ENCODE measurements around the gene GIGYF2.

GIGYF2 gene

DNA sequence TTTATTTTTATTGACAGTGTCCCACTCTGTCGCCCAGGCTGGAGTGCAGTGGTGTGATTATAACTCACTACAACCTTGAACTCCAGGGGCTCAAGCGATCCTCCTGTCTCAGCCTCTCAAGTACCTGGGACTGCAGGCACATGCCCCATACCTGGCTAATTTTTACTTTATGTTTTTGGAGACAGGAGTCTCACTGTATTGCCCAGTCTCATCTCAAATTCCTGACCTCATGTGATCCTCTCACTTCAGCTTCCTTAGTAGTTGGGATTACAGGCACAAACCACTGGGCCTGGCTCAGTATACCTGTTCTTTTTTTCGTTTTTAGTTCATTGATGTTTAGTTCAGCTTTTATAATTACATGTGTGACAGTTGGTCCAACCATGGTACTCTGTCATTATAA, 132.9 kb downstream of the GIGYF2 start:
- intact Hi-C loops (cut with DNase I; ENCODE audit: low total_unique reads): no loop called here
- no peaks in the 10 kb centered on the region for H3K27me3 ChIP-seq
- DNase-seq: no peak
- no peaks in the 10 kb centered on the region for H3K4me1 ChIP-seq
- no peak overlapping the region for H3K4me3 ChIP-seq
- TF ChIP-seq, protein P1, sequence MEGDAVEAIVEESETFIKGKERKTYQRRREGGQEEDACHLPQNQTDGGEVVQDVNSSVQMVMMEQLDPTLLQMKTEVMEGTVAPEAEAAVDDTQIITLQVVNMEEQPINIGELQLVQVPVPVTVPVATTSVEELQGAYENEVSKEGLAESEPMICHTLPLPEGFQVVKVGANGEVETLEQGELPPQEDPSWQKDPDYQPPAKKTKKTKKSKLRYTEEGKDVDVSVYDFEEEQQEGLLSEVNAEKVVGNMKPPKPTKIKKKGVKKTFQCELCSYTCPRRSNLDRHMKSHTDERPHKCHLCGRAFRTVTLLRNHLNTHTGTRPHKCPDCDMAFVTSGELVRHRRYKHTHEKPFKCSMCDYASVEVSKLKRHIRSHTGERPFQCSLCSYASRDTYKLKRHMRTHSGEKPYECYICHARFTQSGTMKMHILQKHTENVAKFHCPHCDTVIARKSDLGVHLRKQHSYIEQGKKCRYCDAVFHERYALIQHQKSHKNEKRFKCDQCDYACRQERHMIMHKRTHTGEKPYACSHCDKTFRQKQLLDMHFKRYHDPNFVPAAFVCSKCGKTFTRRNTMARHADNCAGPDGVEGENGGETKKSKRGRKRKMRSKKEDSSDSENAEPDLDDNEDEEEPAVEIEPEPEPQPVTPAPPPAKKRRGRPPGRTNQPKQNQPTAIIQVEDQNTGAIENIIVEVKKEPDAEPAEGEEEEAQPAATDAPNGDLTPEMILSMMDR (IDR thresholded peaks at IDR 0.05): no peak
- no peaks in the 10 kb centered on the region for H3K9me3 ChIP-seq
- H3K27ac ChIP-seq: no peak overlapping the region
- peaks cover 50 to 71% (median 54%) of the 10 kb centered on the region in 3 donors for H3K36me3 ChIP-seq

- Histone ChIP-seq H3K4me1 (no peaks in the 10 kb centered on the region), H3K9me3 (no peaks in the 10 kb centered on the region), H3K4me3 (no peak overlapping the region), H3K27me3 (no peaks in the 10 kb centered on the region), H3K27ac (no peak overlapping the region), H3K36me3 (peaks cover 43 to 72% (median 55%) of the 10 kb centered on the region in 3 donors)
- no peak for DNase-seq
- TF ChIP-seq, protein P1 (IDR thresholded peaks at IDR 0.05): no peak
- intact Hi-C loops (cut with DNase I; ENCODE audit: low total_unique reads): no loop called here
Measured at GRCh38 chr2:232831496-232831895, 134.4 kb downstream of the GIGYF2 start.

DNA sequence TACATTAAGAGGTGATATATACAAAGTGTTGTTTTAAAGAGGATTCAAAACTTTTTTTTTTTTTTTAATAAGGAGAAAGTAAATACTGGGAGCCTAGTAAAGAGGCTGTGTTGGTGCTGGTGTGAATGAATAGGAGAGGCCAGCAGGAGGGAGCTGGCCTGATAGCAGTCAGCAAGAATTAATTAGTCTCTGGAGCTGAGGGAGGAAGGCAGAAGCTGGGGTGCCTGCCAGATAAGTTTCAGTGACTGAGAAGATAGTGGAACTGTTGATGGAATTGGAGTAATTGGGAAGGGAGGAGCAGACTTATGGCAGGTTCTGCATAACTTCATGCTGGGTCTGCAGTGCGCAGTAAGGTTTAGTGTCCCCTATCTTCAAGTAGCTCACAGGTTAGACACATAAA, 136.7 kb downstream of the GIGYF2 start:
- peaks cover 0 to 6% (median 0%) of the 10 kb centered on the region in 4 donors for H3K4me1 ChIP-seq
- H3K9me3 ChIP-seq: no peaks in the 10 kb centered on the region
- intact Hi-C loops (cut with DNase I; ENCODE audit: low total_unique reads): no loop called here
- H3K27me3 ChIP-seq: no peaks in the 10 kb centered on the region
- DNase-seq: no peak
- H3K36me3 ChIP-seq: peaks cover 36 to 77% (median 63%) of the 10 kb centered on the region in 3 donors
- no peak overlapping the region for H3K4me3 ChIP-seq
- H3K27ac ChIP-seq: no peak overlapping the region
- TF ChIP-seq, protein P1 (IDR thresholded peaks at IDR 0.05): no peak

- no peak for DNase-seq
- intact Hi-C loops (cut with DNase I; ENCODE audit: low total_unique reads): no loop called here
Measured at GRCh38 chr2:232835687-232836208, 138.6 kb downstream of the GIGYF2 start.

GRCh38 chr2:232836934-232837333, 139.8 kb downstream of the GIGYF2 start:
- intact Hi-C loops (cut with DNase I; ENCODE audit: low total_unique reads): no loop called here
- TF ChIP-seq, protein P1 (IDR thresholded peaks at IDR 0.05): no peak
- no peak overlapping the region for H3K4me3 ChIP-seq
- no peak overlapping the region for H3K27ac ChIP-seq
- H3K4me1 ChIP-seq: peaks cover 0 to 7% (median 0%) of the 10 kb centered on the region in 4 donors
- no peaks in the 10 kb centered on the region for H3K27me3 ChIP-seq
- H3K36me3 ChIP-seq: peaks cover 36 to 84% (median 68%) of the 10 kb centered on the region in 3 donors
- no peak for DNase-seq
- H3K9me3 ChIP-seq: no peaks in the 10 kb centered on the region

More at GRCh38 chr2:232835687-232836208, 138.6 kb downstream of the GIGYF2 start:
- Histone ChIP-seq H3K36me3 (peaks cover 38 to 84% (median 68%) of the 10 kb centered on the region in 3 donors), H3K4me3 (no peak overlapping the region), H3K4me1 (peaks cover 0 to 7% (median 0%) of the 10 kb centered on the region in 4 donors), H3K27ac (no peak overlapping the region), H3K9me3 (no peaks in the 10 kb centered on the region), H3K27me3 (no peaks in the 10 kb centered on the region)
- TF ChIP-seq, protein P1 (IDR thresholded peaks at IDR 0.05): no peak
